Esophagus mucosa (tissue), 1 donor: Measurements from ENCODE around the gene CDK8. TPM values are rescaled to one million over a fixed set of nuclear protein-coding genes. Genes with fewer than 3 reads are reported as not detected.

Source experiments
- ATAC-seq: fragments of 200-7000 bp; cut with Tn5 transposase; one replicate; pipeline ENCODE4 v1.9.1; 2020
- total RNA-seq: library from RNA; stranded (reverse); gene quantifications from one replicate; pipeline ENCODE4 v1.2.4, GENCODE V29; 2023
- donor health status: DM: yes; HTN: yes; CAD: no.

CDK8 gene
- total RNA-seq, 1 donor from 2014 or later = 7.7 TPM

GRCh38 chr13:26390203-26390602 lies 136.3 kb downstream of the CDK8 start:
- ATAC-seq = no peak

GRCh38 chr13:26400545-26400944 lies 146.6 kb downstream of the CDK8 start:
- ATAC-seq = no peak

DNA sequence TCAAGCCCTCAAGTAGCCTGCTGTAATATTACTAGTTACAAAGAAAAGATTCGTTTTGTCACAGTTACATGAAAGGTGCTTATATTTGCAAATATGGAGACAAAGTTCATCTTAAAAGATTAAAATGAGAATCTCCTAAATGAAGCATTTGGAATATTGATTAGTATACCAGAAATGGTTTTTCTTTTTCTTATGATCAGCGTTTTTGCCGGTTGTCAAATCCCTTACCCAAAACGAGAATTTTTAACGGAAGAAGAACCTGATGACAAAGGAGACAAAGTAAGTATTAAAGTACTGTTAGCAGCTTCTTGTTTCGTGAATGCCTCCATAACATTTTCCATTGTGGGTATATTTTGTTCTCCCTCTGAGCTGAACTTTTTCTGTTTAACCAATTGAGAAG lies 147.1 kb downstream of the CDK8 start:
- no peak for ATAC-seq

GRCh38 chr13:26401578-26402021 lies 147.7 kb downstream of the CDK8 start:
- no peak for ATAC-seq

- no peak for ATAC-seq
Observed at GRCh38 chr13:26406791-26407190, 152.9 kb downstream of the CDK8 start.

DNA sequence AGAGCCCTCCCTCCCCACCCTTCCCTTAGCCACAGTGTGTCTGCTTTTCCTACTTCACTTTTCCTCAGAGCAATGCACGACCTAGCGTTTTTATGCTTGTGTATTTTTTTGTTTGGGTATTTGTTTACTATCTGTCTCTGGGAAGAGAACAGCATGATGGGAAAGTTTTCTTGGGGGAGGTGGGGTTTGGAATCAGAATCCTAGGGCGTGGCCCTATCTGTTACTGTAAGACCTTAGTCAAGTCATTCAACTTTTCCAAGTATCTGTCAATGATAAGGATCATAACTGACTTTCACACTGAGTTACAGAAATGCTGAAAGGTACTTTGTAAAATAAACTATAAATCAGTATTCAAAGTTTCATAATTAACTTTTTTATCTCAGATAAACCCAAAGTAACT lies 157.3 kb downstream of the CDK8 start:
- no peak for ATAC-seq

GRCh38 chr13:26412263-26412662 lies 158.3 kb downstream of the CDK8 start:
- ATAC-seq = no peak

GRCh38 chr13:26412936-26413716 lies 159.2 kb downstream of the CDK8 start:
- no peak for ATAC-seq

- no peak for ATAC-seq
Observed at GRCh38 chr13:26420282-26420960, 166.5 kb downstream of the CDK8 start.

- no peak for ATAC-seq
Observed at GRCh38 chr13:26422036-26422435, 168.1 kb downstream of the CDK8 start.

- no peak for ATAC-seq
Observed at GRCh38 chr13:26423629-26424028, 169.7 kb downstream of the CDK8 start.

- ATAC-seq = no peak
Observed at GRCh38 chr13:26424181-26424580, 170.3 kb downstream of the CDK8 start.

DNA sequence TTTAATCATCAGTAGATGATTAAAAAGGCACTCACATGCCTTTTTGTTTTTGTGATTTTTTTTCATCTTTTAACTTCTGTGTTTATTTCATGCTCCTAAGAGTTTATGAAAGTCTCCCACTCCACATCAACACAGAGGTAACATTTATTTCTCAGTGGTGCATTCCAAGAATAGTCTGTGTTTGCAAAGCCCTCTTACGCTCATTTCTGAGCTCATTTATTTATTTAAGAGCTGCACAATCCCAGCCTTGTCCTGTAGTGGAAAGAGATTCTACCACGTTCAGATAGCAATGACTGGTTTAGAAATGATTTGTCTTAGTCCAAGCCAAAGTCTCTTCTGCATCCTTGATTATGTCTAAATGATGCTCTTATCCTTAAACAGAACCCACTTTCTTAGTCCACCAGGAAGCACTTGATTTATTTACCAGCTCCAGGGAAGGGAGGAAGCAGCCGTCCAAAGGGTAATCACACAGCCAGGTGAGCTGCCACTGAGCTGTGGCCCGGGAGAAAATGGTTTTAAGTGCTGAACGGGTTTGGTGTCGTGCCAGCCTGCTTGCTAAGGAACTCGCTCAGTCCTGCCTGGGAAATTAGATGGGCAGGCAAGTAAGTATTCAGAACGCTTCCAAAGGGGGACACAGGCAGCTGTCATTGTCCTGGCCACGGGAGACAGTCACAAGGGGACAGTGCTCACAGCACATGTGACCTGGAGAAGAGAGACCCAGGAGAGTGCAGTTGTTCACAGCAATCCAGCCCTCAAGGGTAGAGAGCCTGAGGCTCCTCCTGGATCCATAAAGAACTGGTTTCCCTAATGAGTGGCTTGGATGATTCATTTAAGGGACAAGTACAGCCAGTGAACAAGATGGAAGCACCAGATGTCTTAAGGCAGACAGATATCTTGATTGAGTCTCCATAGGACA lies 171.8 kb downstream of the CDK8 start:
- ATAC-seq = no peak

DNA sequence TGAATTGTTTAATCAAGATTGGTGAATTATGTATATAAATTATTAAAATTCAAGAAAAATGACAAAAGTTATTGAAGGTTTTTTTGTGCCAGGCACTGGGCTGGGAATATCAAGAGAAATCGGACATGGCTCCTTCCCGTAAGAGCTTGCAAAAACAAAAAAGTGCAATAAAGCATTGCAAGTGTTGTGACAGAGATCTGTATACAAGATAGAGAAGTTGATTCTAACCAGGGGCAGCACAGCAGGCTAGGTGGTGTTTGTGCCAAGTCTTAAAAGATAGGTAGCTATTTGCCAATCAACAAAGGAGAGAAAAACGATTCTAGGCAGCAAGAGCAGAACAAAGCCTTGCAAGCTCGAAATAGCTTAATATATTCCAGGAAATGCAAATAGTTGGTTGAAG lies 179.8 kb downstream of the CDK8 start:
- no peak for ATAC-seq

GRCh38 chr13:26435171-26435570 lies 181.2 kb downstream of the CDK8 start:
- no peak for ATAC-seq

- no peak for ATAC-seq
Observed at GRCh38 chr13:26435646-26436045, 181.7 kb downstream of the CDK8 start.

DNA sequence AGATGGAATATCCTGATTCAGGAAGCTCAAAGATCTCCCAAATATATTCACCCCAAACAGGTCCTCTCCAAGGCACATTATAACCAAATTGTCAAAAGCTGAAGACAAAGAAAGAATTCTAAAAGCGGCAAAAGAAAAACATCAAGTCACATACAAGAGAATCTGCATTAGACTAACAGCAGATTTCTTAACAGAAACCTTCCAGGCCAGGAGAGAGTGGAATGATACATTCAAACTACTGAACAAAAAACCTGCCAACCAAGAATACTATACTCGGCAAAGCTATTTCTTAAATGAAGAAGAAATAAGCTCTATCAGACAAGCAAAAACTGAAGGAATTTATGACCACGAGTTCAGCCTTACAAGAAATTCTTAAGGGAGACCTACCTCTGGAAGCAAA lies 183.0 kb downstream of the CDK8 start:
- no peak for ATAC-seq

GRCh38 chr13:26440111-26440510 lies 186.2 kb downstream of the CDK8 start:
- ATAC-seq = no peak

GRCh38 chr13:26441476-26441875 lies 187.5 kb downstream of the CDK8 start:
- ATAC-seq = no peak

DNA sequence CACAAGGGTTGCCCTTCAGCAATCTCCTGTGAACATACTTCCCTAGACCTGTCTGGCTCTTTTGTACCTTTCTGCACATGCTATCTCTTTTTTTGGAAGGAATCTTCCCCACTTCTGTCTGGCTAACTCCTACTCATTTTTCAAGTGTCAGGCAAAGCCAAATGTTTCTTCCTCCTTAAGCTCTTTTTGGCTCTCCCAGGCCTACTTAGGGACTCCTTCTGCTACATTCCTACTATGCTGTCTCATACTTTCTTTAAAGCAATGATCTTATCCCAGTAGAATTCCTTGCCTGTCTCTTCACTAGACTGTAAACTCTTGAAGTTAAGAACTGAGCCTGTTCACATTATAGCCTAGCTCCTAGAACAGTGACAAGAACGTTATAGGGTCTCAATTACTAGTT lies 188.6 kb downstream of the CDK8 start:
- no peak for ATAC-seq

DNA sequence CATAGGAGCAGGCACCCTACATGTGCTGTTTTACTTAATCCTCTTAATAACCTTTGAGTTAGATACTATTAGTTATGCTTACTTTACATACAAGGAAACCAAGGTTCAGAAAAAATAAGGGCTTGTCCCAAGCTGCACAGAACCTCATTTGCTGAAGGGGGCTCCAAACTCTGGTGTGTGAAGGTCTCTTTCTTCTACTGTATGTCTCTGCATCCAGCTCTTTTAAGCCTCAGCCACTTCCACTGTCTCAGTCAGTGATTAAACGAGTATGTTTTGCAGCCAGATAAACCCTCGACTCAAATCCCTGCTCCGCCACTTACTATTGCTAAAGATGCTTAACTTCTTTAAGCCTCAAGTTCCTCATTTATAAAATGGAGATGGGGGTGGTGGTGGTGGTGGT lies 191.2 kb downstream of the CDK8 start:
- no peak for ATAC-seq

- ATAC-seq = no peak
Observed at GRCh38 chr13:26446751-26447150, 192.8 kb downstream of the CDK8 start.

DNA sequence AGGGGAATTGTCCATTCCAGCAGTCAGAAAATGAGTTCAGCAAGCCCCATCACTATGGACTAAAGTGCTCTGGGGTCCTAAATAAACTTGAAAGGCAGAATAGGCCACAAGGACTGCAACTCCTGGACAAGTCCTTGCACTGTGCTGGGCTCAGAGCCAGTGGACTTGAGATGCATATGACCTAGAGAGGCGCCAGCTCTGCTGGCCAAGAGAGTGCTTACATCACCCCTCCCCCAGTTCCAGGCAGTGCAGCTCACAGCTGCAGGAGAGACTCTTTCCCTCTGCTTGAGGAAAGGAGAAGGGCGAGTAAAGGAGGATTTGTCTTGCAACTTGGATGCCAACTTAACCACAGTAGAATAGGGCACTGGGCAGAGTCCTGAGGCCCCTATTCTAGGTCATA lies 194.1 kb downstream of the CDK8 start:
- no peak for ATAC-seq
